ENCODE results near the gene CUX1.

Gene CUX1

GRCh38 chr7:102068846-102069245 is 251.4 kb downstream of the CUX1 start:
- no peak for DNase-seq (ENCODE audit: low read depth in 2 of 3, low spot score in 1 of 3)

DNA sequence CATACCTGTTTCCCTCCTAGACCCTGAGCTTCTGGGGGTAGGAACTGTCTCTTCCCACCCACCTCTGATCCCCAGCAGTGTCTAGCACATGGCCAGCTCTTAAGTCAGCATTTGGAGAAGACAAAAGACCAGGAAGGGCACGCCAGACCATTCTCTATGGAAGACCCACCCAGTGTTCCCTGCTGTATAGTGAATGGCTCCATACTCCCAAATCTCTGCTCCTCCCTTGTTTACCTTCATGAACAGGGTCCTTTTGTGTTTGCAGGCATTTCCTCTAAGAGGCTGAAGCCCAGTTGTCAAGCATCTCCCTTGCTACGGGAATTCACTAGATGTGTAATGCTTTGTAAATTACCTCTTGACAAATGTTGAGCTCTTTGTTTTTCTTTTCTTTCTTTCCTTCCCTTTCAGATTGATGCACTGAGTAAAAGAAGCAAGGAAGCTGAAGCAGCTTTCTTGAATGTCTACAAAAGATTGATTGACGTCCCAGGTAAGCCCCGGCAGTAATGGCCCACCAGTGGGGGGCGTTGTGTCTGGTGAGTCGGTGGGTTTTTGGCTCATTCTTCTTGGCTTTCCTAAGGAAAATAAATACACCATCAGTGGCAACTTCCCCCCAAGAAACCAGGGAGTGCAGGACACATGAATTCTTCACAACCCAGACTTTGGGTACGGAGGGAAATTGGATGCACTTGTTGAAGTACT is 252.7 kb downstream of the CUX1 start:
- DNase-seq (ENCODE audit: low read depth in 2 of 3, low spot score in 1 of 3): no peak

GRCh38 chr7:102072003-102072402 is 254.6 kb downstream of the CUX1 start:
- no peak for DNase-seq (ENCODE audit: low read depth in 2 of 3, low spot score in 1 of 3)

- DNase-seq (ENCODE audit: low read depth in 2 of 3, low spot score in 1 of 3): no peak
Measured at GRCh38 chr7:102072636-102073209, 255.3 kb downstream of the CUX1 start.

DNA sequence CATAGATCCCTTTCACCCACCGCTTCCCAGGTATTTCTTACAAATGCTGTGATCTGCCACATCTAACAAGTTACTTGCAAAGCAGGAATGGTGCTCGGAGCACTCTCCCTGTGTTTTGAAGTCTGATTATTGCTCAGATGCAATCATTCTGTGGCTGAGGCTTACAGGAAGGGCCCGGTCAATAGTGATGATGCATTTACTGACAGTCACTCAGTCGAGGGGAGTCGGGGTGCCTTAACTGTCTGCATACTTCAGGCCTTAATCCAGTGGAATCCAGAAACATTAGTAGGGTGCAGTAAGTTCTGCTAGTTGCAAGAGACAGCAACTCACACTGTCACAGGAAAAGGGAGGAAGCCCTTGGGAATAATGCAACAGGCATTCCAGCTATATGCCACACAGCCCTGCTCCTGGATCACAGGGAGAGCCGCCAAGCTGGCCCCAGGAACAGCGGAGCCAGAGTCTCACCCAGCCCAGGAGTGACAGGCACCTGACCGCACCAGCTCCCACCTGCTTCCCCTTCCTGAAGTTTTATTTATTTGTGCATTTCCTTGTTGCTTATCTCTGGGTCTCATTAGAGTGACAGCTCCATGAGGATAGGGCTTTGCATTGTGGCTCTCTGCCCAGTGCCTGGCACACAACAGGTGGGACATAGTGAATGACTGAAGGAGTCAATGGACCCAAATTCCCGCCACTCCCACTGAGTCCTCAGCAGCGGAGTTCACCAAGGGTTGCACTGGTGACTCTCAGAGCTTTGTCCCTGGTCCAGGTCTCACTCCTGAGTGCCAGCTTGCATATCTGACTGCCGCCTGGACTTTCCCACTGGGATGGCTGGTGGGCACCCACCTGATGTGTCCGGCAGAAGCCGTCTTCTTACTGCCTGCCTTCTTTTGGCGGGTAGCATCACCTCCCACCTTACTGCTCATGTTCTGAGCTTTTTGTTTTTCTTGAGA is 256.8 kb downstream of the CUX1 start:
- DNase-seq (ENCODE audit: low read depth in 2 of 3, low spot score in 1 of 3): no peak

- DNase-seq (ENCODE audit: low read depth in 2 of 3, low spot score in 1 of 3): no peak
Measured at GRCh38 chr7:102075126-102075525, 257.7 kb downstream of the CUX1 start.

GRCh38 chr7:102075553-102076135 is 258.2 kb downstream of the CUX1 start:
- no peak for DNase-seq (ENCODE audit: low read depth in 2 of 3, low spot score in 1 of 3)

- DNase-seq (ENCODE audit: low read depth in 2 of 3, low spot score in 1 of 3): no peak
Measured at GRCh38 chr7:102077081-102077480, 259.7 kb downstream of the CUX1 start.

GRCh38 chr7:102079140-102080018 is 262.0 kb downstream of the CUX1 start:
- DNase-seq (ENCODE audit: low read depth in 2 of 3, low spot score in 1 of 3): no peak

DNA sequence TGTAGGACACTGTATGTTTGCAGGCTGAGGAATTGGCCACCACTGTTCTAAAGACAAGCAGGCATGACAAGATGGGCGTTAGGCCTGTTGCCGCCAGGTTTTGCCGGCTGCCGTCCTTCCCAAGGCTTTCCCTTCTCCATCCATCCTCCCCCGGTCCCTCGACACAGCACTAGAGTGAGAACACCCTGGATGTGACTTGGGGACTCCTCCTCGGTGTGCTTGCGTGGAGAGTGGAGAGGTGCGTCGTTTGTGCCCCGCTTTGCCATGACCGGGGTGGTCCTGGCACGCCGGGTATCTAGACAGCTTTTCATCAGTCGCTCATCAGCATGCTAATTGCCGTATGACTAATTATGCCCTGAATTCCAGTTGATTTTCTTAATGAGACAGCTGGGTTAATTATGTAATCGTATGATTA is 262.6 kb downstream of the CUX1 start:
- no peak for DNase-seq (ENCODE audit: low read depth in 2 of 3, low spot score in 1 of 3)

- no peak for DNase-seq (ENCODE audit: low read depth in 2 of 3, low spot score in 1 of 3)
Measured at GRCh38 chr7:102080434-102081243, 263.2 kb downstream of the CUX1 start.

DNA sequence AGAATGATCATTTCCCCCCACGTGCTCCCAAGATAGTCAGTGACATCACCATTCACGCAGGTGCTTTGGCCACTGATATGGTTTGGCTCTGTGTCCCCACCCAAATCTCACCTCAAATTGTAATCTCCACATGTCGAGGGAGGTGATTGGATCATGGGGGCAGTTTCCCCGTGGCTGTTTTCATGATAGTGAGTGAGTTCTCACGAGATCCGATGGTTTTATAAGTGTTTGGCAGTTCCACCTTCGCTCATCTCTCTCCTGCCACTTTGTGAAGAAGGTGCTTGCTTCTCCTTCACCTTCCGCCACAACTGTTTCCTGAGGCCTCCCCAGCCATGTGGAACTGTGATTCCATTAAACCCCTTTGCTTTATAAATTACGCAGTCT is 263.8 kb downstream of the CUX1 start:
- no peak for DNase-seq (ENCODE audit: low read depth in 2 of 3, low spot score in 1 of 3)

GRCh38 chr7:102082693-102083368 is 265.4 kb downstream of the CUX1 start:
- DNase-seq (ENCODE audit: low read depth in 2 of 3, low spot score in 1 of 3): no peak

- no peak for DNase-seq (ENCODE audit: low read depth in 2 of 3, low spot score in 1 of 3)
Measured at GRCh38 chr7:102085218-102085772, 267.9 kb downstream of the CUX1 start.

DNA sequence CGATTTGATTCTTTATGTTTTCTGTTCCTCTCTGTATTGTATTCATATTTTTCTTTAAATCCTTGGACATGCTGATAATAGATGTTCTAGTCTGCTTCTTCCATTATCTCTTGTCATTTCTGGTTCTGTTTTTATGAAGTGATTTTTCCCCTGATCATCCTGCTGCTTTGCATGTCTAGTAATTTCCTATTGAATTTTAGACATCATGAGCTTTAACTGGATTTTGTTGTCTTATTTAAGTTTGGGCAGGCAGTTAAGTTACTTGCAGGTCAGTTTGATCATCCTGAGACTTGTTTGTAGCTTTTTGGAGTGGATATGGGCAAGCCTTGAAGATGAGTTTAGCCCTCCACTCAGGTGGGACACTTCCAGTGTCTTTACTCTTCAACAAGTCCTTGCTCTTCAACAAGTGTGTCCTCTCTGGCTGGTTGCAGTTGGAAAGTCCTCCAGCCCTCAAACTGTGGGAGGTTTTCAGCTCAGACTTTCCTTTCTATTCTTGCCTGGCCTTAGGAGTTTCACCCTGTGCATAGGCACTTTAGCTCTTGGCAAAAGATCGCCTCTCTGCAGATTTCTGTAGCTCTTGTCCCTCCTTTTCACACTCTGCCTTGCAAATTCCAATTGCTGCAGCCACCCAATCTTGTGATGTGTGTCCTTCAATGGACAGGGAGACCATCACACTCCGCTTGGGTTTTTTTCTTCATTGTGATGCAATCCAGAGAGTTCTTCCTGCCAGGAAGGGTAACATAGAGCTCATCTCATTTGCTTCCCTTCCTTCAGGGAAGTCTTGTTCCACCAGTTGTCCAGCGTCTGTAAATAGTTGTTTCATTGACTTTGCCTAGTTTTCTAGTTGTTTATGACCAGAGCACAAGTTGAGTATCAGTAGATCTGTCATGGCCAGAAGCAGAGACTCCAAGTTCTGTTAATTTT is 272.0 kb downstream of the CUX1 start:
- no peak for DNase-seq (ENCODE audit: low read depth in 2 of 3, low spot score in 1 of 3)

DNA sequence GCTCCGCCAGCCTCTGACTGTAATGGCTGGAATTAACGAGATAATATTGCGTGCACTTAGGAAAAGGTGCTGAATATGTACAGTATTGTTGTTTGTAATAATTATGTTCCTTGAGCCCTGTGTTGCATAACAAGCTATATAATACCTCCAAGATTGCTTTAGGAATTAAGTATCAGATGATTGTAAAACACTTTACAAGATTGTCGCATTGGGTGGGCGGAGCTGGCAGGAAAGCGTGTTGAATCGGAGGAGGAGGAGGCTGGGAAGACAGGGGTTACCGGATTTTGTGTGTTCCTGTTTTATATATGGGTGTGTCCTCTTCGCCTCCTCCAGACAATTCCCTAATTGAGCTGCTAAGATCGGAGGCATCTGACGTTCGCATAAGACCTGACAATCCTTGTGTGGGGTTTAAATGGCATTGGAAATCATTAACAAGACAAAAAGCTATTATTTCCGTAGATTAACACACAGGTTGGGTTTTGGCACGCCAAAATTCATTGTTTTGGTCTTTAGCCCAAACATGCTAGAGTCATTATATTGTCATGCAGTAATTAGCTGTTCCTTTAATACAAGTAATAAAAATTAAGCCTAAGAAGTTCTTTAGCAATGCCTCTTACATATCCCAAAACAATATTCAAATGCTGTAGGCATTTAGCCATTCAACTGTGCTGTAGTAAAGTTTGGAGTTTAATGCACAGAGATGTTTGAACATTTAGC is 276.3 kb downstream of the CUX1 start:
- DNase-seq (ENCODE audit: low read depth in 2 of 3, low spot score in 1 of 3): no peak

GRCh38 chr7:102094316-102094650 is 276.9 kb downstream of the CUX1 start:
- DNase-seq (ENCODE audit: low read depth in 2 of 3, low spot score in 1 of 3): no peak
